ENCODE measurements around the gene PAX7. TPM values are rescaled to one million over a fixed set of nuclear protein-coding genes. Genes with fewer than 3 reads are reported as not detected.

The PAX7 gene
- polyA plus RNA-seq, 2 of the 4 experiments (the other 2 are of a cell fraction): 0.23 to 0.48 TPM

GRCh38 chr1:18640228-18641004, 9.8 kb downstream of the PAX7 start:
- CTCF ChIA-PET: interaction anchor here (1.4 kb wide), 1 partner anchor 273 kb away, joined by 3 read pairs; no protein-coding TSS in a partner anchor
- WGBS (ENCODE audit: missing lambda C conversion rate): 66% methylated on average over 18 of the region's 43 CpGs
- POLR2A ChIA-PET: no interaction called here

GRCh38 chr1:18641005-18641941, 10.6 kb downstream of the PAX7 start:
- Histone ChIP-seq H3K9me3 (no peaks in the 10 kb centered on the region), H3K4me1 (no peaks in the 10 kb centered on the region), H3K4me2 (peak overlapping the region; percentile 62), H3K27ac (no peak overlapping the region), H3K4me3 (peak overlapping the region; percentile 22; the same call in 2 of the 3 replicates)
- 39% methylated on average over 48 of the region's 49 CpGs for WGBS (ENCODE audit: missing lambda C conversion rate)
- ATAC-seq (peak in 1 of 2 experiments; percentile 21; a peak in 1 of 6 replicates), FAIRE-seq (no peak), DNase-seq (ENCODE audit: low read depth in 1 of 2, low spot score in 1 of 2) (no peak)
- CTCF ChIA-PET: interaction anchor here (1.4 kb wide), 1 partner anchor 272 kb away, joined by 3 read pairs; no protein-coding TSS in a partner anchor
- POLR2A ChIA-PET: no interaction called here
- TF ChIP-seq ESRRA (IDR thresholded peaks at IDR 0.05; ENCODE audit: borderline replicate concordance, low read length) (no peak), SREBF2 (IDR thresholded peaks at IDR 0.05) (no peak), TP53 (CRISPR knock-in tag; IDR thresholded peaks at IDR 0.05) (no peak), ZNF302 (CRISPR knock-in tag; IDR thresholded peaks at IDR 0.05) (no peak), MAX (IDR thresholded peaks at IDR 0.05) (no peak), CEBPB (IDR thresholded peaks at IDR 0.05) (no peak), HDAC2 (IDR thresholded peaks at IDR 0.05) (no peak), RFX5 (IDR thresholded peaks at IDR 0.05) (no peak), ZSCAN20 (CRISPR knock-in tag; IDR thresholded peaks at IDR 0.05) (no peak), PHF8 (IDR thresholded peaks at IDR 0.05; ENCODE audit: borderline replicate concordance, low read depth) (no peak), HOXA7 (CRISPR knock-in tag; IDR thresholded peaks at IDR 0.05) (no peak), POLR2AphosphoS2 (conservative IDR thresholded peaks at IDR 0.05; ENCODE audit: low read length) (no peak), RAD21 (conservative IDR thresholded peaks at IDR 0.05 in 1 of 2, IDR thresholded peaks at IDR 0.05 in 1 of 2) (no peak)

More at GRCh38 chr1:18640228-18641004, 9.8 kb downstream of the PAX7 start:
- no peaks in the 10 kb centered on the region for H3K9me3 ChIP-seq
- peak overlapping the region; percentile 62 for H3K4me2 ChIP-seq
- TF ChIP-seq FOSL2 (IDR thresholded peaks at IDR 0.05) (no peak), FOSL2 (CRISPR knock-in tag; IDR thresholded peaks at IDR 0.05) (no peak)
- H3K4me1 ChIP-seq: no peaks in the 10 kb centered on the region
- no peak for FAIRE-seq
- no peak overlapping the region for H3K27ac ChIP-seq
- no peak for DNase-seq (ENCODE audit: low read depth in 1 of 2, low spot score in 1 of 2)
- no peak for ATAC-seq
- no peak overlapping the region for H3K4me3 ChIP-seq

- Histone ChIP-seq H3K4me3 (no peak overlapping the region), H3K27ac (no peak overlapping the region), H3K9me3 (no peaks in the 10 kb centered on the region), H3K4me1 (no peaks in the 10 kb centered on the region), H3K4me2 (no peak overlapping the region)
- DNase-seq (ENCODE audit: low read depth in 1 of 2, low spot score in 1 of 2) (no peak), FAIRE-seq (no peak), ATAC-seq (no peak)
- CTCF ChIA-PET: interaction anchor here (0.9 kb wide), 1 partner anchor 27 kb away, joined by 3 read pairs; no protein-coding TSS in a partner anchor
- 70% methylated on average over 15 of the region's 22 CpGs for WGBS (ENCODE audit: missing lambda C conversion rate)
- TF ChIP-seq CEBPB (IDR thresholded peaks at IDR 0.05) (no peak), ZC3H11A (IDR thresholded peaks at IDR 0.05) (no peak), RARB (CRISPR knock-in tag; IDR thresholded peaks at IDR 0.05) (no peak), NR3C1 (IDR thresholded peaks at IDR 0.05) (no peak), RCOR1 (IDR thresholded peaks at IDR 0.05; ENCODE audit: low read depth, low read length) (no peak), KDM5A (IDR thresholded peaks at IDR 0.05) (no peak)
- TF ChIP-seq, protein P1, sequence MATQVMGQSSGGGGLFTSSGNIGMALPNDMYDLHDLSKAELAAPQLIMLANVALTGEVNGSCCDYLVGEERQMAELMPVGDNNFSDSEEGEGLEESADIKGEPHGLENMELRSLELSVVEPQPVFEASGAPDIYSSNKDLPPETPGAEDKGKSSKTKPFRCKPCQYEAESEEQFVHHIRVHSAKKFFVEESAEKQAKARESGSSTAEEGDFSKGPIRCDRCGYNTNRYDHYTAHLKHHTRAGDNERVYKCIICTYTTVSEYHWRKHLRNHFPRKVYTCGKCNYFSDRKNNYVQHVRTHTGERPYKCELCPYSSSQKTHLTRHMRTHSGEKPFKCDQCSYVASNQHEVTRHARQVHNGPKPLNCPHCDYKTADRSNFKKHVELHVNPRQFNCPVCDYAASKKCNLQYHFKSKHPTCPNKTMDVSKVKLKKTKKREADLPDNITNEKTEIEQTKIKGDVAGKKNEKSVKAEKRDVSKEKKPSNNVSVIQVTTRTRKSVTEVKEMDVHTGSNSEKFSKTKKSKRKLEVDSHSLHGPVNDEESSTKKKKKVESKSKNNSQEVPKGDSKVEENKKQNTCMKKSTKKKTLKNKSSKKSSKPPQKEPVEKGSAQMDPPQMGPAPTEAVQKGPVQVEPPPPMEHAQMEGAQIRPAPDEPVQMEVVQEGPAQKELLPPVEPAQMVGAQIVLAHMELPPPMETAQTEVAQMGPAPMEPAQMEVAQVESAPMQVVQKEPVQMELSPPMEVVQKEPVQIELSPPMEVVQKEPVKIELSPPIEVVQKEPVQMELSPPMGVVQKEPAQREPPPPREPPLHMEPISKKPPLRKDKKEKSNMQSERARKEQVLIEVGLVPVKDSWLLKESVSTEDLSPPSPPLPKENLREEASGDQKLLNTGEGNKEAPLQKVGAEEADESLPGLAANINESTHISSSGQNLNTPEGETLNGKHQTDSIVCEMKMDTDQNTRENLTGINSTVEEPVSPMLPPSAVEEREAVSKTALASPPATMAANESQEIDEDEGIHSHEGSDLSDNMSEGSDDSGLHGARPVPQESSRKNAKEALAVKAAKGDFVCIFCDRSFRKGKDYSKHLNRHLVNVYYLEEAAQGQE (IDR thresholded peaks at IDR 0.05): no peak
- TF ChIP-seq, protein P2, sequence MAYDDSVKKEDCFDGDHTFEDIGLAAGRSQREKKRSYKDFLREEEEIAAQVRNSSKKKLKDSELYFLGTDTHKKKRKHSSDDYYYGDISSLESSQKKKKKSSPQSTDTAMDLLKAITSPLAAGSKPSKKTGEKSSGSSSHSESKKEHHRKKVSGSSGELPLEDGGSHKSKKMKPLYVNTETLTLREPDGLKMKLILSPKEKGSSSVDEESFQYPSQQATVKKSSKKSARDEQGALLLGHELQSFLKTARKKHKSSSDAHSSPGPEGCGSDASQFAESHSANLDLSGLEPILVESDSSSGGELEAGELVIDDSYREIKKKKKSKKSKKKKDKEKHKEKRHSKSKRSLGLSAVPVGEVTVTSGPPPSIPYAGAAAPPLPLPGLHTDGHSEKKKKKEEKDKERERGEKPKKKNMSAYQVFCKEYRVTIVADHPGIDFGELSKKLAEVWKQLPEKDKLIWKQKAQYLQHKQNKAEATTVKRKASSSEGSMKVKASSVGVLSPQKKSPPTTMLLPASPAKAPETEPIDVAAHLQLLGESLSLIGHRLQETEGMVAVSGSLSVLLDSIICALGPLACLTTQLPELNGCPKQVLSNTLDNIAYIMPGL (CRISPR knock-in tag; IDR thresholded peaks at IDR 0.05; ENCODE audit: borderline replicate concordance): no peak
- POLR2A ChIA-PET: no interaction called here
These were observed 11.8 kb downstream of the PAX7 start for GRCh38 chr1:18642278-18643095.
